Heart right ventricle (tissue), 16 donors: ENCODE measurements around the gene ZMPSTE24. TPM values are rescaled to one million over a fixed set of nuclear protein-coding genes. Genes with fewer than 3 reads are reported as not detected.

Source experiments
- ATAC-seq, 8 donors: fragments of 200-7000 bp; cut with Tn5 transposase; one replicate each; pipeline ENCODE4 v1.9.1; 2020; ENCODE audit warnings: mild to moderate bottlenecking in 8 of 8, moderate library complexity in 8 of 8, moderate number of reproducible peaks in 1 of 8
- DNase-seq, 2 donors: peaks; one replicate each; pipeline ENCODE4 v3.0.0-alpha.2; 2020
- H3K27ac ChIP-seq, 10 donors: fragments of 200-600 bp; sonication (generic) in 2 of 10; one replicate each; pipeline versions ENCODE4 v1.5.0 to v1.8.0; 2020 to 2022; ENCODE audit warnings: mild to moderate bottlenecking in 3 of 10
- H3K27me3 ChIP-seq, 7 donors: fragments of 200-600 bp; one replicate each; pipeline ENCODE4 v1.8.0; 2021 to 2022; ENCODE audit warnings: mild to moderate bottlenecking in 2 of 7
- H3K36me3 ChIP-seq, 9 donors: fragments of 200-600 bp; sonication (generic) in 1 of 9; one replicate each; pipeline versions ENCODE4 v1.5.0 to v1.8.0; 2020 to 2022; ENCODE audit warnings: mild to moderate bottlenecking in 2 of 9
- H3K4me1 ChIP-seq, 9 donors: fragments of 200-600 bp; sonication (generic) in 1 of 9; one replicate each; pipeline versions ENCODE4 v1.5.0 to v1.8.0; 2020 to 2022; ENCODE audit warnings: mild to moderate bottlenecking in 4 of 9
- H3K4me3 ChIP-seq, 10 donors: fragments of 200-600 bp; sonication (generic) in 2 of 10; one replicate each; pipeline versions ENCODE4 v1.5.0 to v1.8.0; 2020 to 2022; ENCODE audit warnings: mild to moderate bottlenecking in 7 of 10, moderate library complexity in 2 of 10
- H3K9me3 ChIP-seq, 11 donors: fragments of 200-600 bp in 10 of 11; sonication (generic) in 2 of 11; one replicate each; pipeline versions ENCODE4 v1.5.0 to v1.8.0; 2013 to 2022; ENCODE audit warnings: mild to moderate bottlenecking in 2 of 11, control low read depth in 1 of 11, moderate library complexity in 1 of 11
- WGBS, 2 donors: extraction: QIAGEN DNeasy Blood & Tissue Kit; methylation state at CpG; one replicate each; pipeline ENCODE4 v1.1.7; 2013; ENCODE audit warnings: inconsistent platforms in 1 of 2; 5-methylcytosine and 5-hydroxymethylcytosine counted together
- intact Hi-C, 10 donors: fragments of 100-400 bp; cut with DNase I; formaldehyde crosslinking; loops; one replicate each; pipeline versions ENCODE4 v1.11.1 to v1.14.2; 2022
- polyA plus RNA-seq, 2 donors: library from polyadenylated mRNA; stranded (reverse); fragments of 200-250 nt; gene quantifications; one replicate each; pipeline ENCODE4 v1.2.3, GENCODE V29; 2013
- total RNA-seq, 10 donors: library from RNA; stranded (reverse); fragmentation: NEBNext Ultra II Directional in 3 of 10; extraction: Animal tissue kit (Norgen Biotek cat#: 25700) in 3 of 10; gene quantifications; one replicate each; pipeline versions ENCODE4 v1.2.1 to v1.2.4, GENCODE V29; 2021 to 2023
- TF ChIP-seq, protein P1 (sequence below), 9 donors: fragments of 200-600 bp; sonication (generic) in 2 of 9; IDR thresholded peaks; one replicate each; pipeline versions ENCODE4 v1.5.0 to v1.8.0; 2021 to 2022; ENCODE audit warnings: antibody characterized with exemption in 9 of 9, mild to moderate bottlenecking in 5 of 9, moderate library complexity in 1 of 9
- donor health status: Arrhythmogenic right ventricular cardiomyopathy.
- donor health status: ischemic (EF 13 %, LVEDD 7.1; RV severe dilation, severe dysfunction).
- donor health status: healthy with polysubstance abuse.
- donor health status: DM: no; HTN: yes; CAD: no.
- donor health status: DM: no; HTN: no; CAD: no.
- donor health status: ischemic (EF 25% LVEDD 6.9; RV normal size, moderate dysfunction).
- donor health status: ischemic (EF 25% LVEDD 5.7; RV mildly dilated, moderate dysfunction).
- donor health status: healthy.
- donor health status: DM: yes; HTN: yes; CAD: no.
- donor health status: Ischemic cardiomyopathy.
- donor health status: ischemic (EF 35%, LVEDD 5.7; RV mildly dilated, moderate dysfunction).
- donor health status: nonischemic (EF 11% LVEDD 7.7; RV severe dilation, severe dysfunction).
- donor health status: DM: yes; HTN: yes; CAD: no.
- donor health status: PGD.
- donor health status: ischemic (EF 29% LVEDD 5.4; RV normal size, mild dysfunction).
- donor health status: nonischemic (EF 23%, LVEDD 6.1; RV moderate dilation, normal function).

Gene ZMPSTE24
- total and polyA plus RNA-seq, 12 donors, result 19.9 to 47.5 (median 27.5) TPM

DNA sequence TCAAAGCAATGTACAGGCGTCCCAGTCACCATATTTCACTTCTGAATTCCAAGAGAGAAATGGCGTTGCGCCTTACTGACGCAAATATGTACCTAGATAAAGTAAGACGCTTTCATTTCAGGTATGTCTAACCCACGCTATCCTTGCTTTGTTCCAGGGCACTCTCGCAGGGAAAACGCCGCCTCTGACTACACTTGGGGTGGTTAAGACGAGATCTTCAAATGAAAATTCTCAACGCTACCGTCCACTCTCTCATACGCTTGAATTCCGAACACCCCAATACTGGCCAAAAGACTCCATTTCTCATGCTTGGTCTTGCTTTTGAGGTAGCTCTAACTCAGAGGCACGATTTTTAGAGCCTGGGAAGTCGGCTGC, 736 bp upstream of the ZMPSTE24 start:
- TF ChIP-seq, protein P1, sequence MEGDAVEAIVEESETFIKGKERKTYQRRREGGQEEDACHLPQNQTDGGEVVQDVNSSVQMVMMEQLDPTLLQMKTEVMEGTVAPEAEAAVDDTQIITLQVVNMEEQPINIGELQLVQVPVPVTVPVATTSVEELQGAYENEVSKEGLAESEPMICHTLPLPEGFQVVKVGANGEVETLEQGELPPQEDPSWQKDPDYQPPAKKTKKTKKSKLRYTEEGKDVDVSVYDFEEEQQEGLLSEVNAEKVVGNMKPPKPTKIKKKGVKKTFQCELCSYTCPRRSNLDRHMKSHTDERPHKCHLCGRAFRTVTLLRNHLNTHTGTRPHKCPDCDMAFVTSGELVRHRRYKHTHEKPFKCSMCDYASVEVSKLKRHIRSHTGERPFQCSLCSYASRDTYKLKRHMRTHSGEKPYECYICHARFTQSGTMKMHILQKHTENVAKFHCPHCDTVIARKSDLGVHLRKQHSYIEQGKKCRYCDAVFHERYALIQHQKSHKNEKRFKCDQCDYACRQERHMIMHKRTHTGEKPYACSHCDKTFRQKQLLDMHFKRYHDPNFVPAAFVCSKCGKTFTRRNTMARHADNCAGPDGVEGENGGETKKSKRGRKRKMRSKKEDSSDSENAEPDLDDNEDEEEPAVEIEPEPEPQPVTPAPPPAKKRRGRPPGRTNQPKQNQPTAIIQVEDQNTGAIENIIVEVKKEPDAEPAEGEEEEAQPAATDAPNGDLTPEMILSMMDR (IDR thresholded peaks at IDR 0.05), result no peak
- ATAC-seq (peak; percentile 1 to 20 (median 6)), DNase-seq (no peak)
- peaks cover 0 to 29% (median 21%) of the 10 kb centered on the region in 9 donors for H3K36me3 ChIP-seq
- no peaks in the 10 kb centered on the region for H3K9me3 ChIP-seq
- H3K27ac ChIP-seq, result peak overlapping the region; percentile 80 to 98 (median 90)
- H3K27me3 ChIP-seq, result no peaks in the 10 kb centered on the region
- peak overlapping the region; percentile 71 to 100 (median 93) for H3K4me3 ChIP-seq
- intact Hi-C loops, result loop anchor here in 3 of 10 donors (2.0 to 10.0 kb wide), 3 partner anchors 72 to 96 kb away; partner anchors contain the start of gene RLF (in 3 of the 3)
- 0% methylated on average over 16 of the region's 16 CpGs for WGBS, 2 donors
- H3K4me1 ChIP-seq, result peaks cover 0 to 55% (median 36%) of the 10 kb centered on the region in 9 donors

DNA sequence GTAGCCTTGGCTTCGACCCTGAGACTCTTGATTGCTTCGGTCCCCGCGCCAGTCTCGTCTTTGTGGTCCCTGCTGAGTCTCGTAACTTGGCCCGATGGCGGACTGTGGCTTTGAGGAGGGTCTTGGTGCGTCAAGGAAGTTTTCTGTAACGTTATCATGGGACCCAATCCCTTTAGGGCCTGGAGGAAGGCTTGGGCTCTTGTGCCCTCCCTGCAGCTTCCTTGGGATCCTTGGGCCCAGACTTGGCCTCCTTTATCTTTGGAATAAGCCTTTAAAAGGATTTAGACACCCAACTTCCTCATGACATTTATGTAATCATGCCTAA, 371 bp downstream of the ZMPSTE24 start:
- H3K27ac ChIP-seq, result peak overlapping the region in 9 of 10 donors; percentile 86 to 98 (median 91)
- DNase-seq (no peak), ATAC-seq (peak in 1 of 8 donors; percentile 1)
- H3K9me3 ChIP-seq, result no peaks in the 10 kb centered on the region
- H3K4me3 ChIP-seq, result peak overlapping the region; percentile 71 to 100 (median 93)
- H3K4me1 ChIP-seq, result peaks cover 0 to 66% (median 41%) of the 10 kb centered on the region in 9 donors
- H3K36me3 ChIP-seq, result peaks cover 0 to 40% (median 25%) of the 10 kb centered on the region in 9 donors
- intact Hi-C loops, result loop anchor here in 2 of 10 donors (5.0 to 10.0 kb wide), 2 partner anchors 74 to 96 kb away; partner anchors contain the start of gene RLF (in 2 of the 2)
- WGBS, 2 donors, result 0% methylated on average over 10 of the region's 10 CpGs
- TF ChIP-seq, protein P1 (IDR thresholded peaks at IDR 0.05), result no peak
- H3K27me3 ChIP-seq, result no peaks in the 10 kb centered on the region

DNA sequence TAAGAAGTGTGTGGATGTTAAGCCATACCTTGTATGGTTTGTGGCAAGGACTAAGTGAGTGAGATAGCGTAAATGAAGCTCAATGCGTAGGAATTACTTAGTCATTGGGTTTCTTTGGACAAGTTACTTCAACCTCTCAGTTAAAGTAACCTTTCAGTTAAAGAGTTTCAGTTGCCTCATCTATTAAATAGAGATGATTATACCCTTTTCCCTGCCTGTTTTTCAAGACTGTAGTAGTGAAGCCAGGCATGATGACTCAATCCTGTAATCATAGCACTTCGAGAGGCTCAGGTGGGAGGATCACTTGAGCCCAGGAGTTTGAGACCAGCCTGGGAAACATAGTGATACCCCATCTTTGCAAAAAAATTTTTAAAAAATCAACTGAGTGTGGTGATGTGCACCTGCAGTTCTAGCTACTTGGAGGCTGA, 6.3 kb downstream of the ZMPSTE24 start:
- intact Hi-C loops, result no loop called here
- no peaks in the 10 kb centered on the region for H3K27me3 ChIP-seq
- no peak for DNase-seq
- H3K4me3 ChIP-seq, result no peak overlapping the region
- peak overlapping the region in 6 of 10 donors; percentile 0 to 56 (median 42) for H3K27ac ChIP-seq
- TF ChIP-seq, protein P1 (IDR thresholded peaks at IDR 0.05), result no peak
- peaks cover 0 to 94% (median 44%) of the 10 kb centered on the region in 9 donors for H3K36me3 ChIP-seq
- peaks cover 0 to 72% (median 38%) of the 10 kb centered on the region in 9 donors for H3K4me1 ChIP-seq
- 91 to 94% methylated on average over 3 of the region's 3 CpGs for WGBS, 2 donors
- no peak for ATAC-seq
- H3K9me3 ChIP-seq, result no peaks in the 10 kb centered on the region

DNA sequence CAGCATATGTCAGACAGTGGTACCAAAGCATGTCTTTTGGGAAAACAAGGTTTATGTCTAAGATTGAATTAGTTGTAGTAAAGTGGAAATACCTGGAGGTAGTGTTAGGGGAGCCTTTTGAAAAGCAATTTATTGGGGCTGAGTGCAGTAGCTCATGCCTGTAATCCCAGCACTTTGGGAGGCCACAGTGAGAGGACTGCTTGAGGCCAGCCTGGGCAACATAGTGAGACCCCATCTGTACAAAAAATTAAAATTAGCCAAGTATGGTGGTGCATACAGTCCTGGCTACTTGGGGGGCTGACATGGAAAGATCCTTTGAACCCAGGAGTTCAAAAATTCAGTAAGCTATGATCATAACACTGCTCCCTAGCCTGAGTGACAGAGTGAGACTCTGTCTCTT, 7.3 kb downstream of the ZMPSTE24 start:
- TF ChIP-seq, protein P1 (IDR thresholded peaks at IDR 0.05), result no peak
- peak overlapping the region in 2 of 10 donors; percentile 16 to 30 for H3K27ac ChIP-seq
- peaks cover 0 to 63% (median 34%) of the 10 kb centered on the region in 9 donors for H3K4me1 ChIP-seq
- no peak overlapping the region for H3K4me3 ChIP-seq
- ATAC-seq (no peak), DNase-seq (no peak)
- no peaks in the 10 kb centered on the region for H3K27me3 ChIP-seq
- H3K9me3 ChIP-seq, result no peaks in the 10 kb centered on the region
- intact Hi-C loops, result no loop called here
- H3K36me3 ChIP-seq, result peaks cover 0 to 96% (median 53%) of the 10 kb centered on the region in 9 donors
